NCI-H2107 (cell line): Measurements from ENCODE around the gene TMEM114.

Experiments used
- DNase-seq: peaks from one replicate; lab custom pipeline; 2025; lab: John Stamatoyannopoulos, UW

TMEM114 gene

DNA sequence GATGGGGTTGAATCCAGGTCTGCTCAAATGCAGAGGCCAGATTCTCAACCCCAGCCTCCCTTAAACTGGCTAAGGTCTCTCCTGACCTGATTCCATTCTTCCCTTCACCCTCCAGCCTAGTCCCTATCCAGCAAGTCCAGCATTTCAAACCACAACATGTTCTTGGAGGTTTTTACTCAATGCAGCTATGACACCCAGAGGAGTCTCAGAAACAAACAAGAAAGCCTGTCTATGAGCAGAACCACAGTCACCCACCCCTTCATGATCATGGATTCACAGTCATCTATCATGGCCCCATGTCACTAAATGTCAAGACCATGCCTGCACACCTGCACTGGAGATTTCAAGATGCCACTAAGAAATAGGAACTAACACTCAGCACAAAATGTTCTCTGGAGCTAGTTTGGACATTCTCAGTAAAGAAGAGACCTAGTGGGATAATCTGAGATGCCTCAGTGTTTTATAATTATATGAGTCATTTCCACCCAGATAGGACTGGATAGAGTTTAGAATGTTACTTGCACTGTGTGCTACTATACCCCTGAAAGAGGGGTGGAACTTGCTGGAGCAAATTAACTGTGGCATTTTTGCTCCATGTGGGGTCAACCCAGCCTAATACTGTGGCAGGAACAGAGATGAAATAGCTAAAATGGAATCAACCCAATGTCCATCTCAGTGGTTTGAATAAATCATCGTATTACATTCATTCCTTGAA, 21.7 kb upstream of the TMEM114 start:
- no peak for DNase-seq

DNA sequence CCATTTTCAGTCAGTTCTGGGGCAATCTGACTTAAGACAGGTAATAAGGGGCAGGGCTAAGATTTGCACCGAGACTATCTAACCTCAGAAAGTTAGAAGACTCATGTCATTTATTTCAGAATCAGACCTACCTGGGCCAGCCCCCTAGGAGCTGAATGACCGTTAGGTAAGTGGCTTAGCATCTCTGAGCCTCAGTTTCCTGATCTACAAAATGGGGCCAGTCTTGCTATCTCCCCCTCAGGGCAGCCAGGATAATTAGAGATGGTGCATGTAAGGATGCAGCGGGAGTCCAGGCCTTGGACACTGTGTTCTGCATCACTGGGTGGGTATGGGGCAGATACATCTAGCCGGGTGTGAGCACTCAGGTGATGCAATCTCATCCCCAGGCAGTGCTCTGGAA, 20.8 kb upstream of the TMEM114 start:
- DNase-seq, result no peak

DNA sequence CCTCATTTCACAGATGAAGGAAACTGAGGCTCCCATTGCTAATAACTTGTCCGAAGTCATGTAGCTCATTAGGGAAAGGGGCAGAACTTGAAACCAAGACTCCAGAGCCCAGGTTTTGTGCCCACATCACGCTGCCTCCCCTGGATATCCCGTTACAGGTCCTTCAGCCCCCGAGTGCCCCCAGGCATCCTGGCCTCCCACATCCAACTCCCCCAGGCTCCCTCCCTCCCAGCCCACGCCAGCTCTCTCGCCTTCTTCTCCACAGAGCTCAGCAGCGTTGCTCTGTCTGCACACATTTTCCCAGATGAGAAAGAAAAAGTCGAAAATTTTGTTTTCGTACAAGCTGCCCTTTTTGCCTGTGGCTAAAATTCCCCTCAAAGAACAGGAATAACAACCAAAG, 16.9 kb upstream of the TMEM114 start:
- DNase-seq, result no peak

DNA sequence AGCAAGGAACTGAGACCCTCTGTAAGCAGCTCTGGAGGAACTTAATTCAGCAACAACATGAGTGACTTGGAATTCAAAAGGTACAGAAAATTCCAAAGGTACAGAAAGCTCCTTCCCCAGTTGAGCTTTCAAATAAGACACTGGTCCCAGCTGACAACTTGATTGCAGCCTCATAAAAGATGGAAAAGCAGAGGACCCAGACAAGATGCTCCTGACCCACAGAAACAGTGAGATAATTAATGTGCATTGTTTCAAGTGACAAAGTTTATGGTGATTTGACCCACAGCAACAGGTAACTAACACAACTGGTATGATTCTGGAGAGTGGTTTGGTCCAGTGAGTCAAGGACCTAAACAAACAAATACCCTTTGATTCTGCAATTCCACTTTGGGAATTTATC, 15.2 kb upstream of the TMEM114 start:
- no peak for DNase-seq

DNA sequence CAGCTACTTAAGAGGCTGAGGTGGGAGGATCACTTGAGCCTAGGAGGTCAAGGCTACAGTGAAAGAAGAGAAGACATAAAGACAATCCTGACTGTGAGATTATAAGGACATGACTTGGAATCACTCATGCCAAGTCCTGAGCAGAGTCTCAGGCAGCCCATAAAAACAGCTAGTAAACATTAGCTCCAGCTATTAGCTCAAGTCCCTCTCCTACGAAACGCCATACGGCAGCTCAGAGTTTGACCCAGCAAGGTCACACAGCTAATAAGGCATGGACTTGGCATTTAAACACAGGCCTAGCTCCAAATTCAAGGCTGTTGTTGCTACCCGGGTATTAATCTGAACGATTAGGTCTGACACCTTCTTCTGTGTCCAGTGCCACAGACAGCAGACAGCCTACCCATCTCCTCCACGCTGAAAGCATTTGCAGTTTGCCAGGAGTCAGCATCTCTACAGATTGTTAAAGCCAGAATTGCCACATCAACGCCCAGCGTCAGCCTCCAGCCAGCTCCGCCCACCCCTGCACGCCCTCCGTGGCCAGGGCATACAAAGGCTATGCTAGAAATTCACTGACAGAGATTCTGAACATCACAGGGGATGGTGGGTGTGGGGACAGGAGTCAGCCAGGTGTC, 9.9 kb upstream of the TMEM114 start:
- no peak for DNase-seq

DNA sequence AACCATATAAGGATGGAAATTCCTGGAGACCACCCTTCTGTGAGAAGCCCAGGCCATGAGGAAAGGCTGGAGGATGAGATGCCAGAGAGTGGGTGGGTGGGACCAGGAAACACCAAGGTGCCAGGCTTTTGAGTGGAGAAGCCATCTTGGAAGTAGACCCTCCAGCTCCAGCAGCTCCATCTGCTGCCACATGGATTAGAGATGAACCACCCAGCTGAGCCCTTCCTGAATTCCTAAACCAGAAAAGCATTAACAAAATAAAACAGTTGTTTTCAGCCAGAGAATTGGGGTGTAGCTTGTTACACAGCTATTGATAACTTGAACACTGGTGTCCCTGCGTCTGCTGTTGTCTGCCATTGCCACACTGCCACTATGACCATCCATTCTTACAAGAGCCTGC, 6.3 kb upstream of the TMEM114 start:
- DNase-seq, result no peak

DNA sequence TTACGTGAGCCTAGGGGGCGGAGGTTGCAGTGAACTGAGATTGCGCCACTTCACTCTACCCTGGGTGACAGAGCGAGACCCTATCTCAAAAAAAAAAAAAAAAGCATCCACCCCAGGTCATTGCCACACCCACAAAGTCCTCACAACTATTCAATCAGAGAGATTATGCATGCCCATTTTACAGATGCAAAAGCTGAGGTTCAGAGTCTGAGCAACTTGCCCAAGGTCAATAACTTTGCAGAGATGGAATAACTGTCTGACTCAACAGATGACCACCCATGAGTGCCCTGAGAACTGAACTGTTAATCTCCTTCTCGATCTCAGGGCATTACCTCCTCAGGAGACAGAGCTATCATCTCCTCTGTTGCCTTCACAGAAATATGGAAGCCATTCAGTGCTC, 5.5 kb upstream of the TMEM114 start:
- no peak for DNase-seq

DNA sequence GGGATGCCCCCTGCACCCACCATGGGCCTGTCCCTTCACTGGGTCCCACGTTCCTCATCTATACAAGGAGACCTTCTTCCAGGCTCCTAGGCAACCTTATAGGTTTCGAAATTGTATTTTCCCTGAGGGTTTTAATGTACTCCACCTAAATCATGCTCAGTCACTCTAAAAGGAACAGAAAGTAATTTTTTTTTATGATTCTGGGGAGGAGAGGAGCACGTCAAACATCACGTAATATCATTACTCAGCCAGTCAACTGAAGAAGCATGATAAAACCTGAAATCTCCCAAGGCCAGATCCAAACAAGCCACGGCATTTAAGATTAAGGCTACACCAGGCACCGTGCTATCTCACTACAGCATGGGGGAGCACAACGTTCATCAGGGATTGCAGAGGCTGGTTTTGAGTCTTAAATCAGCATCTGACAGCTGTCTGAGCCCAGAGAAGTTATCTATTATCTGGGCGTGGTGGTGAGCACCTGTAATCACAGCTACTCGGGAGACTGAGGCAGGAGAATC, 3.9 kb upstream of the TMEM114 start:
- no peak for DNase-seq

DNA sequence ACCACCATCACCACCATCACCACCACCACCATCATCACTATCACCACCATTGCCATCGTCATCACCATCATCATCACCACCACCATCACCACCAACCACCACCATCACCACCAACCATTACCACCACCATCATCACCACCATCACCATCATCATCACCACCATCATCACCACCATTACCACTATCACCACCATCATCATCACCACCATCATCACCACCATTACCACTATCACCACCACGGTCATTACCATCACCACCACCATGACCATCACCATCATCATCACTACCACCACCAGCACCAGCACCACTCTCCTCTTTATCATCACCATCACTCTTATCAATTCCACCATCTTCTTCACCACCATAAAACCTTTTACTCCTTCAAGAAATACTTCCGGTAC, 1.1 kb upstream of the TMEM114 start:
- DNase-seq, result no peak

DNA sequence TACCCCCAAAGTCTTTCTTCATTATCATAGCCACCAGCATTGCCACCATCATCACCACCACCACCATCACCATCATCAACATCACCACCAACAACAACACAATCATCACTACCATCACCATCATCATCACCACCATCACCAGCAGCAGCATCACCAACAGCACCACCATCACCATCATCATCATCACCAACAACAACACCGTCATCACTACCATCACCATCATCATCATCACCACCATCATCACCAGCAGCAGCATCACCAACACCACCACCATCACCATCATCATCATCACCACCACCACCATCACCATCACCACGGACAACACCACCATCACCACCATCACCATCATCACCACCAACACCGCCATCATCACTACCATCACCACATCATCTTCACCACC, 500 bp upstream of the TMEM114 start:
- DNase-seq, result no peak

DNA sequence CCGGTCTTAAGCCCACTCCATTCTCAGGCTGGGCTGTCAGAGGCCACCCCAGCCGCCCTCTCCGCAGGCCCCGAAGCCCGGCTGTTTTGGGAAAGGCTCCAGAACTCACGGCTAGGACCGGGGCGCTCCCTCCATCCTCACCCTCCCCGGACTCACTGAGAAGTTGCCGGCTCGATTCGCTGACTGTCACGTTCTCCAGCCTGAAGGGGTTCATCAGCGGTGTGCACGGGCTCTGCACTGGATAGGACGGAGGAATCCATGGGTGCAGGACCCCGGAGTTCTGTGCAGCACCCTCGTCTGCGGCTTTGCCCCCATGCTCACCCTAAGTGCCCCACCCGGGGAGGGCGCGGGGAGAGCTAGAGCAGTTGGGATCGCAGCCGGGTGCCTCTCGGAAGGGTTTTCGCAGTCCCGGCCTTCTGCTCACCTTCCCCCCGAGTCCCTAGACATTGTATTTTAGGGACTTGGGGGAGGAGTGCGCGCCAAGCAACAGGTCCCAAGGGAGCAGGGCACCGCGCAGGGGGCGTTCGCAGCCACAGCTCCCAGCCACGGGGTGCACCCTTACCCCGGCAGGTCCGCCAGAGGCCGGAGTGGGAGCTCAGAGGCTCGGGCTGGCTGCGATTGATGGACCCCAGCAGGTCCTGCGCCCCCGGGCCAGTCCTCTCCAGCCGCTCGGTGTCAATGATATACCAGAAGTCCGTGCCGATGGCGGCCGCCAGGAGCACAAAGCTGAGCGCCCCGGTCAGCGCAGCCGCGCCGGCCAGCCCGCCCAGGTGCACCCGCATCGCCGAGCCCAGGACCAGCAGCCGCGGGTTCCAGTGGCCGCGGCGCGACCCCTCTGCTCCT, 1.0 kb downstream of the TMEM114 start:
- no peak for DNase-seq

DNA sequence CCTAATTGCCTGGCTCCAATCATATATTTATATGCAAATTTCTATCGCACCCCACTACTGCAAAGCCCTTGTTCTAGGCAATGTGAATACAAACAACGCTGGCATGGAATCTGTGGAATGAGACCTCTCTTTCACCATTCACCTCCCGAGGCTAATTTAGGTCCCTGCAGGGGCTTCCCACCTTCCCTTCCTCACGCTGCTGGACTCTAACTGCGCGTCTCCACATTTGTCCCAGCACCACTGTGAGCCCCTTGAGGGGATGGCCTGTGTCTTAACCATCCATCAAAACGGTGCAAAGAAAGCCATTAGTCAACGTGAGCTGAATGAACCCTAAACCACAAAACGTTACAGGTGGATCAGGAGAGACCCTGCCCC, 1.6 kb downstream of the TMEM114 start:
- no peak for DNase-seq

DNA sequence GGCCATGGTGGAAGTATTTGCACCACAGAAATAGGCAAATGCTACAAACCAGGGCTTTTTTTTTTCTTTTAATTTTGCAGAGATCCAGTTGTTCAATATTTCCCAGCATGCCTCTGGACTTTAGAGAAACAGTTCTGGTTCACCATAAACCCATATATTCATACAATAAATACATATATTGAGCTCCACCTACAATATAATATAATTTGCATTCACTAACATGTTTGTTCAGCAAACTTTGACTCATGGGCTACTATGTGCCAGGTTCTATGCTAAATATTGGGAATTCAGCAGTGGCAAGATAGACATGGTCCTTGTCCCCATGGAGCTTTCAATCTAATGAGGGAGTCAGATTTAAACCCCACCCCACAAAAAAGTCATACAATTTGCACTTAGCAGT, 3.2 kb downstream of the TMEM114 start:
- no peak for DNase-seq

DNA sequence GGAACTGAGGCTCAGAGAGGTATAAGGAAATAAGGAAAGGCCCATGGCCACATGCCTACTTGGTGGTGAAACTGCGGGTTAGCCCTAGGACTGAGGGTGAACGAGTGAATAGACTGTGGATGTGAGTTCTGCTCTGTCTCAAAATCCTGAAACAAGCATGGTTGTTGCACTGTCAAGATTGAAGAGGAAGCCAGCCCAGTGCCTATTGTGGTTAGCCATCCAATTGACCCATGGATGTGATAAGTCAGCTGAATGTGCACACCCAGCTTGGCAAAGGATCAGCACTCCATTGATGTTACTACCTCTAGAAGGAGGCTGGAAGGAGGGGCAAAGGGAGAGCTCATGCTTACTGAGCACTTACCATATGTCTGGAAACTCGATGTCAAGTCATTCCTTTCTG, 4.5 kb downstream of the TMEM114 start:
- DNase-seq, result no peak

DNA sequence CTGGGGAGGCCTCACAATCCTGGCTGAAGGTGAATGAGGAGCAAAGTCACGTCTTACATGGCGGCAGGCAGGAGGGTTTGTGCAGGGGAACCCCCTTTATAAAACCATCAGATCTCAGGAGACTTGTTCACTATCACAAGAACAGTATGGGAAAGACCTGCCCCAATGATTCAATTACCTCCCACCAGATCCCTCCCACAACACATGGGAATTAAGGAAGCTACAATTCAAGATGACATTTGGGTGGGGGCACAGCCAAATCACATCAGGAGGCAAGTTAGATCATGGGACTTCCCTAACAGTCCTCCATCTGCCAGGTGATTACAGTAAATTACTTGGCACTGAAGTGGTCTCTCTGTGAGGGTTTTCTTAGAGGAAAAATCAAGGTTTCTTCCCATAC, 5.3 kb downstream of the TMEM114 start:
- DNase-seq, result no peak

DNA sequence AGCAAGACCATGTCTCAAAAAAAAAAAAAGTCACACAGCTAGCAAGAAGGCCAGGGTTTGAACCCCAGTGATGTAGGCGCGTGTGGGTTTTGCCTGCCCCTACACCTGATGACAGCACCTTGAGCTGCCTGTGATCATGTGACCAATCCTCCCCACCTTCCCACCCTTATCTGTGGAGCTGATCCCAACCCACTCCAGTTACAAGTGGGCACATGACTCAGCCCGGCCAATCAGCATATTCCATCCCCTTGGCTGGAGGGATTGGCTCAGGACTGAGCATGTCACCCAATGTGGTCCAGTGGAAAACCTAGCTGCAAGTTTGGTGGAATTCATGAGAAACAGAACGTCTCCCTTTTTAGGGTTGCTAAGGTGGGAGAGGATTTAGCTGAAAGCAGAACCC, 6.6 kb downstream of the TMEM114 start:
- no peak for DNase-seq

DNA sequence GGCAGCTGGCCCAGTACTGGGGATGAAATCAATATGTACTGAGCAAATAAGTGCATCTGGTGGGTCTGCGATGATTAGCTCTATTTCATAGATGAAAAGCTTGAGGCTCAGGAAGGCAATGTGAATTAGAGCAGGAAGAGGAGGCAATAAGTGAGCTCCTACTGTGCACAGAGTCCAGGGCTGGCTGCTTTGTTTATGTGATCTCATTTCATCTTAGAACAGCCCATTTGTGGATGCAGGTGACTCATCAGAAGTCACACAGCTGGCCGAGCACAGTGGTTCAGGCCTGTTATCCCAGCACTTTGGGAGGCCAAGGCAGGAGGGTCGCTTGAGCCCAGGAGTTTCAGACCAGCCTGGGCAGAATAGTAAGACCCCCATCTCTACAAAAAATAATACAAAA, 7.1 kb downstream of the TMEM114 start:
- DNase-seq, result no peak

DNA sequence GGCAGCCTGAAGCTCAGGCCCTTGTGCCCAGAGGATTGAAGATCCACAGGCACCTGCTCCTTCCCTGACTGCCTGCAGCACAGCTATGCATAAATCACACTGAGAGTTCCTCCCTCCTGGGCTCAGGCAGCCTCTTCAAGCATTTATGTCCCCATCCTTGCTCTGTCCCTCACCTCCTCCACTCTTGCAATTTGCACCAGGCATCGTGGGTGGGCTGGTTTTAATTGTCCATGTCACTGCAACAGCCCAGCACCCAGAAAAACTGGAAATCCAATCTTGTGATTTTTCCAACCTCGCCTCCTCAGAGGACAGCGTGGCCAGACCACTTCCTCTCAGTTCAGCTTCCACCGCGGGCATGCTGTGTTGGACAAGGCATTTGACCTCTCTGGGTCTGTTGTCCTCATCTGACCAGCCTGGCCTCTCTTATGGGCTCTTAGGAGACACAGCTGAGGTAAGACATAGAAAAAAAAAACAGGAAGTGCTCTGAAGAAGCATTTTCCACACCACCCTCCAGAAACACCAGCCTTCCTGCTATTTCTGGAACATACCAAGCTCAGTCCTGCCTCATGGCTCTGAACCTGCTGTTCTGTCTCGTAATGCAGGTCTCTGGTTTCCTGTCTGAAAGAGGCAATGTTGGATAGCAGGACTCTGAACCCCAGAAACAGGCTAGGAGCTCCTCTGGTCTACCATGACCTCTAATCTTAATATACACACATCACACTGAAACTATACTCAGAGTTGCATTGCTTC, 8.3 kb downstream of the TMEM114 start:
- no peak for DNase-seq

DNA sequence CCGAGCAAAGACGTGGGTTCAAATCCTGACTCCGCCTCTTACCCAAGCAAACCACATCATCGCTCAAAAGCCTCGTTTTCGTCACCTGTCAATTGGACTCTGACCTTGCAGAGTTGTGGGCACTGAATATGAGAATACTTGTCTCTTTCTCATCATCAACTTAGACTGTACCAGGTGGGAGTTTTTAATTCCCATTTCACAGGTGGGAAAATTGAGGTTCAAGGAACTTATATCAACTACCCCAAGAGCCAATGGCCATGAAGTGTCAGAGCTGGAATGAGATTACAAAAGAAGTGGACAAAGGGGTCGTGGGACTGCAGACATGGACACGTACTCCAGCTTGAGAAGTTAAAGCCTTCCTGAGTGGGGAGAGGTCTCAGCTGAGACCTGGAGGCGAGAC, 10.8 kb downstream of the TMEM114 start:
- no peak for DNase-seq

DNA sequence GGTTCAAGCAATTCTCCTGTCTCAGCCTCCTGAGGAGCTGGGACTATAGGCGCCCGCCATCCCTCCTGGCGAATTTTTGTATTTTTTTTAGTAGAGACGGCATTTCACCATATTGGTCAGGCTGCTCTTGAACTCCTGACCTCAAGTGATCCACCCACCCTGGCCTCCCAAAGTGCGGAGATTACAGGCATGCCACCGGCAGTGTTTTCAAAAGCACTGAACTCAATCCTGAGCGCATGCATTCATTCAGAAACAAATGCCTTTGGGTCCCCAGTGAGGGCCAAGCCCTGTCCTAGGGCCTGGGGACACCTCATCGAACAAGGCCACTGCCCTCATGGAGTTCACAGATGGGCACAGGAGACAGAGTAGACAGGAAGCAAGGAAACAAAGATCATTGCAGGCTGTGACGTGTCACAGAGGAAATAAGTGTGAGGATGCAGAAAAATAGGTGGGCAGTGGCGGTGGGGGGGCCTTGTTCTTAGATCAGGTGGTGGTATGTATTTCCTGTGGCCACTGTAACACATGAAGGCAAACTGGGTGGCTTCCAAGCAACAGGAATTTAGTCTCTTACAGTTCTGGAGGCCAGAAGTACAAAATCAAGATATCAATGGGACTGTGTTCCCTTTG, 12.5 kb downstream of the TMEM114 start:
- no peak for DNase-seq

DNA sequence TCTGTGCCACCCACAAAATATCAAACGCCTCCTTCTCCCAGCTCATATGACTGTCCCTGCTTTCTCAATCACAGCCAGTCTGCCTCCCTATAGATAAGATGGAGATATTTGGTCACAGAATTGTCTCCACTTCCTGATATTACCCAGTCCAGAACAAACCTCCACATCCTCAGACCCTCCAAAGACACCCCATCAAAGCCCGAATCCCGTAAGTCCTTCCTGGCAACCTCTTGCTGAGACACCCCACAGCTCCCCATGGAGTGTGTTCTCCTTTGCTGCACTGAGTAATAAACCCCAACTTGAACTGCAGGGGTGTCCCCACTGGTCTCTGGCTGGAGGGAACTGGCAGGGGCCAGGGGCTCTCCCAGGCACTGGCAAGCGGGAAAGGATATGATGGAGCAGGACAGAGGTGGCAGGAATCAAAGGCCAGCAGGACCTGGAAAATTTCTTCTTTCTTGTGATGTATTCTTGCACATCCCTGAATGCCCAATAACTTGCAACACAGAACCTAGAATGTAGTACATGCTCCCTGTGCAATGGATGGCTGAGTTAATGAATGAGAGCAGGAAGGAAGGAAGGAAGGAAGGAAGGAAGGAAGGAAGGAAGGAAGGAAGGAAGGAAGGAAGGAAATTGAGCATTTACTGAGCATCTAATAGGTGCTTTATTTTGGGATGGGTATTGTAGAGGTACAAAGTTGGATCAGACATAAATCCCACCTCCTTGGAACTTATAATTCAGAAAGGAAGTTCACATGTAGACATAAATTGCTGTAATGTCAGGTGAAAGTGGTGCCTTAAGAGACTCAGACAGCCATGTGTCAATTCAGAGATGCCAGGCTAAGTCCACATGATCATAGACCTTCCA, 13.9 kb downstream of the TMEM114 start:
- DNase-seq, result no peak
